ENCODE data around the gene CD93.

Gene CD93

DNA sequence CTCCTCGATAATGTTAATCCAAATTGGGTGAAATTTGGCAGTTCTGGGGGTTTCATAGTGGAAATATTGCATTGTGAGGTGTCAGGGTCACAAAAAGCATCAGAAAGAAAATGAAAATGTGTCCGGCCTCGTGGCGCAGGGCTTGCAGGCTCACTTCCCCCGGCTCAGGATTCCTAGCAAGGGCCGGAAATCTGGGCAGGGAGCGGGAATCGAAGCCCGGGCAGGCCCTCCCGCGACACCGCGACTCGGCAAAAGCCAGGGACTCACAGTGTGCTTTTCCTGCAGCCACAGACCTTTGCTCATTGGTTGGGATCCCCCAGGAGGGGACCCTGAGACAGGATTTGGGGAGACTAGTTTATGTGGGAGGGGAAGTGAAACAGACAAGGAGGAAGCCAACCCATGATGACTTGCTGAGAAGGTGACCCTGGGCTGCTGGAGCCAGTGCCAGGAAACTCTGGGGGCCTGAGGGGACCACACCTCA lies 847 bp upstream of the CD93 start:
- H3K9ac ChIP-seq (ENCODE audit: low read length): no peak overlapping the region

GRCh38 chr20:23085436-23086055 lies 578 bp downstream of the CD93 start:
- no peak overlapping the region for H3K4me3 ChIP-seq (ENCODE audit: low read depth in 1 of 2, low read length in 2 of 2)
- no peaks in the 10 kb centered on the region for H3K9me3 ChIP-seq (ENCODE audit: low read length)
- H3K9ac ChIP-seq (ENCODE audit: low read length): no peak overlapping the region
- peaks cover 7% of the 10 kb centered on the region for H3K4me1 ChIP-seq (ENCODE audit: insufficient read depth, low read length)
- H3K27me3 ChIP-seq (ENCODE audit: control insufficient read depth in 1 of 2, insufficient read depth in 2 of 2, low read length in 2 of 2): no peaks in the 10 kb centered on the region
- H3K36me3 ChIP-seq (ENCODE audit: insufficient read depth, low read length): no peaks in the 10 kb centered on the region
- no peak overlapping the region for H3K27ac ChIP-seq (ENCODE audit: low read depth, low read length)

More for the DNA sequence above, 847 bp upstream of the CD93 start:
- Histone ChIP-seq H3K9me3 (ENCODE audit: low read length) (no peaks in the 10 kb centered on the region), H3K4me1 (ENCODE audit: insufficient read depth, low read length) (peaks cover 7% of the 10 kb centered on the region), H3K4me3 (ENCODE audit: low read depth in 1 of 2, low read length in 2 of 2) (no peak overlapping the region), H3K36me3 (ENCODE audit: insufficient read depth, low read length) (no peaks in the 10 kb centered on the region), H3K27me3 (ENCODE audit: control insufficient read depth in 1 of 2, insufficient read depth in 2 of 2, low read length in 2 of 2) (no peaks in the 10 kb centered on the region), H3K27ac (ENCODE audit: low read depth, low read length) (peak overlapping the region; percentile 21)

DNA sequence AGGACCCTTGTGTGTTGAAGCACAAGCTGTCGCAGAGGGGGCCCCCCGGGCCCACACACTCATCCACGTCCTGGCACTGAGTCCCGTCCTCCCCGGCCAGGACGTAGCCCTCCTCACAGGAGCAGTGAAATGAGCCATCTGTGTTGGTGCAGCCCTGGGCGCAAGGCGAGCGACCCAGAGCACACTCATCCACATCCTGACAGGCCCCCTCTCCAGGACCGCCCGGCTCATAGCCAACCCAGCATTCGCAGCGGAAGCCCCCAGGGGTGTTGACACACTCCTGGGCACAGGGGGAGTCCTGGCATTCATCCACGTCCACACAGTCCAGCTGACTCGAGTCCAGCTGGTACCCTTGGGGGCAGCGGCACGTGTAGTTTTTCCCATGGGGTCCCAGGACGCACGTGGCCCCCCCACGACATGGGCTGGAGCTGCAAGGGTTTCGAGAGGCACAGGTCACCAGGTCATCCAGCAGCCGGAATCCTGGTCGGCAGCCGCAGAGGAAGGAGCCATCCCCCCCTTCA lies 1.2 kb downstream of the CD93 start:
- Histone ChIP-seq H3K9ac (ENCODE audit: low read length) (no peak overlapping the region), H3K4me1 (ENCODE audit: insufficient read depth, low read length) (peaks cover 7% of the 10 kb centered on the region), H3K4me3 (ENCODE audit: low read depth in 1 of 2, low read length in 2 of 2) (no peak overlapping the region), H3K36me3 (ENCODE audit: insufficient read depth, low read length) (no peaks in the 10 kb centered on the region), H3K27ac (ENCODE audit: low read depth, low read length) (no peak overlapping the region), H3K9me3 (ENCODE audit: low read length) (no peaks in the 10 kb centered on the region), H3K27me3 (ENCODE audit: control insufficient read depth in 1 of 2, insufficient read depth in 2 of 2, low read length in 2 of 2) (no peaks in the 10 kb centered on the region)

DNA sequence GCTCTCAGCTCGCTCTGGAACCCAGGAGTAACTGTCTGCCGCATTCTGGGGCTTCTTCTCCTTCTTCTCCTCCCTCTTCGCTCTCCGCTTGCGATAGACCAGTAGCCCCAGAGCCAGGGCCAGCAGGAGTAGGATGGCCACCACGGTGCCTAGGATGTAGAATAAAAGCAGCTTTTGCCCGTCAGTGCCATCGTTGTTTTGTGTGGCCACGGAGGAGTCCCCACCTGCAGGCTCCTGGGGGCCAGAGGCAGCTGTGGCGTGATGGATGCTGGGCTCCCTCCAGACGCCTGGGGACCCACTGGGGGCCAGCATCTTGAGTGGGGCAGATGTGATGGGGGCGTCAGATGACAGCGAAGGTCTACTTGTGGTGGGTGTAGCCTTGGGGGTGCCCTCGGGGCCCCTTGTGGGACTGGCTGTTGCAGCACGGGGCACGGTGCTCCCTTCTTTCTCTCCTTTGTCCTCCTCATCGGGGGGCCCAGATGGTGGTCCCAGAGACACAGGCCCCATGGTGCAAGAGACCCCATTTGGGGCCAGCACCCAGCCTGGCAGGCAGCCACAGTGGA lies 1.8 kb downstream of the CD93 start:
- no peak overlapping the region for H3K4me3 ChIP-seq (ENCODE audit: low read depth in 1 of 2, low read length in 2 of 2)
- H3K27ac ChIP-seq (ENCODE audit: low read depth, low read length): no peak overlapping the region
- H3K9me3 ChIP-seq (ENCODE audit: low read length): no peaks in the 10 kb centered on the region
- peaks cover 7% of the 10 kb centered on the region for H3K4me1 ChIP-seq (ENCODE audit: insufficient read depth, low read length)
- no peak overlapping the region for H3K9ac ChIP-seq (ENCODE audit: low read length)
- no peaks in the 10 kb centered on the region for H3K27me3 ChIP-seq (ENCODE audit: control insufficient read depth in 1 of 2, insufficient read depth in 2 of 2, low read length in 2 of 2)
- H3K36me3 ChIP-seq (ENCODE audit: insufficient read depth, low read length): no peaks in the 10 kb centered on the region

GRCh38 chr20:23083553-23084220 lies 2.4 kb downstream of the CD93 start:
- Histone ChIP-seq H3K4me1 (ENCODE audit: insufficient read depth, low read length) (peaks cover 7% of the 10 kb centered on the region), H3K27me3 (ENCODE audit: control insufficient read depth in 1 of 2, insufficient read depth in 2 of 2, low read length in 2 of 2) (no peaks in the 10 kb centered on the region), H3K4me3 (ENCODE audit: low read depth in 1 of 2, low read length in 2 of 2) (no peak overlapping the region), H3K9ac (ENCODE audit: low read length) (no peak overlapping the region), H3K9me3 (ENCODE audit: low read length) (no peaks in the 10 kb centered on the region), H3K27ac (ENCODE audit: low read depth, low read length) (no peak overlapping the region), H3K36me3 (ENCODE audit: insufficient read depth, low read length) (no peaks in the 10 kb centered on the region)

- Histone ChIP-seq H3K9ac (ENCODE audit: low read length) (no peak overlapping the region), H3K9me3 (ENCODE audit: low read length) (no peaks in the 10 kb centered on the region), H3K27me3 (ENCODE audit: control insufficient read depth in 1 of 2, insufficient read depth in 2 of 2, low read length in 2 of 2) (no peaks in the 10 kb centered on the region), H3K27ac (ENCODE audit: low read depth, low read length) (no peak overlapping the region), H3K36me3 (ENCODE audit: insufficient read depth, low read length) (no peaks in the 10 kb centered on the region), H3K4me3 (ENCODE audit: low read depth in 1 of 2, low read length in 2 of 2) (no peak overlapping the region), H3K4me1 (ENCODE audit: insufficient read depth, low read length) (peaks cover 7% of the 10 kb centered on the region)
Observed at GRCh38 chr20:23082846-23083552, 3.1 kb downstream of the CD93 start.

DNA sequence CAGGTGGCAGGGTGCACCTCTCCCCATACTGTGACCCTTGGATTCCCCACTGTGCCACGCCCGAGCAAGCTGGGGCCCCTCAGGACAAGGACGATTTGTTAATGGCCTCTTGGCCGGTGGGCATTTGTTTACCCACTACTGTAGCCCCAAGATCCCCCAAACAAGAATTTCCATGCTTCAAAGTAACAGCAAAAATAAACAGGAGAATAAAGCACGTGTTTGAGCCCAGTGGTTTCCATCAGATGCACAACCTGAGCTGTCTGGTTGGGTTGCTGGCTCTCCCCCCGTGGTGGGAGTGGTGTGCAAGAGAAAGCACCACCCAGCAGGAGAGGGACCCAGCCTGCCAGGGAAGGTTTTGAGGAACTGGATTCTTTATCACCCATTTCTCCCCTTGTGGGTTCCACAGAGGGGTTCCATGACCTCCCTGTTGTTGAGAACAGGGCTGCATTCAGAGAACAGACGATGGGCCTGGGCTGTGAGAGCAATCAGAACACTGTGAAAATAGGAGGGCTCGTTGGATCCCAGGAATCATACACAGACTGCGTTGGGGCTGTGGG lies 4.8 kb downstream of the CD93 start:
- peaks cover 1% of the 10 kb centered on the region for H3K4me1 ChIP-seq (ENCODE audit: insufficient read depth, low read length)
- H3K9ac ChIP-seq (ENCODE audit: low read length): no peak overlapping the region
- no peaks in the 10 kb centered on the region for H3K27me3 ChIP-seq (ENCODE audit: control insufficient read depth in 1 of 2, insufficient read depth in 2 of 2, low read length in 2 of 2)
- H3K36me3 ChIP-seq (ENCODE audit: insufficient read depth, low read length): no peaks in the 10 kb centered on the region
- no peaks in the 10 kb centered on the region for H3K9me3 ChIP-seq (ENCODE audit: low read length)
- H3K4me3 ChIP-seq (ENCODE audit: low read depth in 1 of 2, low read length in 2 of 2): no peak overlapping the region
- no peak overlapping the region for H3K27ac ChIP-seq (ENCODE audit: low read depth, low read length)

- H3K27ac ChIP-seq (ENCODE audit: low read depth, low read length): no peak overlapping the region
- H3K27me3 ChIP-seq (ENCODE audit: control insufficient read depth in 1 of 2, insufficient read depth in 2 of 2, low read length in 2 of 2): no peaks in the 10 kb centered on the region
- H3K36me3 ChIP-seq (ENCODE audit: insufficient read depth, low read length): no peaks in the 10 kb centered on the region
- no peaks in the 10 kb centered on the region for H3K9me3 ChIP-seq (ENCODE audit: low read length)
- no peaks in the 10 kb centered on the region for H3K4me1 ChIP-seq (ENCODE audit: insufficient read depth, low read length)
- H3K9ac ChIP-seq (ENCODE audit: low read length): no peak overlapping the region
- no peak overlapping the region for H3K4me3 ChIP-seq (ENCODE audit: low read depth in 1 of 2, low read length in 2 of 2)
Observed at GRCh38 chr20:23080521-23080920, 5.6 kb downstream of the CD93 start.

GRCh38 chr20:23079926-23080325 lies 6.2 kb downstream of the CD93 start:
- H3K9me3 ChIP-seq (ENCODE audit: low read length): no peaks in the 10 kb centered on the region
- H3K27ac ChIP-seq (ENCODE audit: low read depth, low read length): no peak overlapping the region
- no peaks in the 10 kb centered on the region for H3K4me1 ChIP-seq (ENCODE audit: insufficient read depth, low read length)

GRCh38 chr20:23079016-23079351 lies 7.1 kb downstream of the CD93 start:
- no peak overlapping the region for H3K9ac ChIP-seq (ENCODE audit: low read length)
- no peaks in the 10 kb centered on the region for H3K4me1 ChIP-seq (ENCODE audit: insufficient read depth, low read length)
- H3K36me3 ChIP-seq (ENCODE audit: insufficient read depth, low read length): no peaks in the 10 kb centered on the region
- H3K27ac ChIP-seq (ENCODE audit: low read depth, low read length): no peak overlapping the region
- no peaks in the 10 kb centered on the region for H3K27me3 ChIP-seq (ENCODE audit: control insufficient read depth in 1 of 2, insufficient read depth in 2 of 2, low read length in 2 of 2)
- H3K9me3 ChIP-seq (ENCODE audit: low read length): no peaks in the 10 kb centered on the region
- H3K4me3 ChIP-seq (ENCODE audit: low read depth in 1 of 2, low read length in 2 of 2): no peak overlapping the region

More at GRCh38 chr20:23079926-23080325, 6.2 kb downstream of the CD93 start:
- no peaks in the 10 kb centered on the region for H3K27me3 ChIP-seq (ENCODE audit: control insufficient read depth in 1 of 2, insufficient read depth in 2 of 2, low read length in 2 of 2)
- H3K4me3 ChIP-seq (ENCODE audit: low read depth in 1 of 2, low read length in 2 of 2): no peak overlapping the region
- H3K9ac ChIP-seq (ENCODE audit: low read length): no peak overlapping the region
- no peaks in the 10 kb centered on the region for H3K36me3 ChIP-seq (ENCODE audit: insufficient read depth, low read length)

DNA sequence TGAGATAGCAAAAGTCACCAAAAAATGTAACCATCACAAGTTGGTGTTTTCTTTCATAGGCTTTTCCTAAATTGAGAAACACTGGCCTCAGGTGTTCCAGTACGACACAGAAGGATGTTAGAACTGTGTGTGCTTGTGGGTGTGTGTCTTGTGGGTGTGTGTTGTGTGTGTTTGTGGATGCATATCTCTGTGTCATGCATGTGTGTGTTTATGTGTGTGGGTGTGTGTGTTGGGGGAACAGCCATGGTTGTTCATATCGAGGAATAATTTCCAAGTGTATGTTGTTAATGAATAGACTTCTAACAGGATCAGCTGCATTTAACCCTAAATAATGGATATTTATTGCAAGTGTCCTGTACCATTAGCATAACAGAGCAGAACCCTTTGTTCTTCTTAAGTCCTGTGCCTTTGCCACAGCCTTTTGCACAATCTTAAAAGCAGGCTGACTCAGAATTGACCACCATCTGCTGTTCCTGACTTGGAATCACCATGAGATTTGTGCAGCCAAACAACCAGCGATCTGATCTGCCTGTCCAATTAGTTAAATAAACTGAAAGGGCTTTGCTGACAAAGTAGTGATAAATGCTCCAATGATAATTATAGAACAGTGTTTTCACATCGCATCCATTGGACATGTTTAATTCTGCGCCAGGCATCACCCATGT lies 7.6 kb downstream of the CD93 start:
- no peaks in the 10 kb centered on the region for H3K4me1 ChIP-seq (ENCODE audit: insufficient read depth, low read length)
- H3K36me3 ChIP-seq (ENCODE audit: insufficient read depth, low read length): no peaks in the 10 kb centered on the region
- H3K9ac ChIP-seq (ENCODE audit: low read length): no peak overlapping the region
- no peaks in the 10 kb centered on the region for H3K9me3 ChIP-seq (ENCODE audit: low read length)
- no peak overlapping the region for H3K27ac ChIP-seq (ENCODE audit: low read depth, low read length)
- no peak overlapping the region for H3K4me3 ChIP-seq (ENCODE audit: low read depth in 1 of 2, low read length in 2 of 2)
- H3K27me3 ChIP-seq (ENCODE audit: control insufficient read depth in 1 of 2, insufficient read depth in 2 of 2, low read length in 2 of 2): no peaks in the 10 kb centered on the region
